Fibroblast of lung (primary cell): ENCODE measurements around the gene R3HDM4. TPM values are rescaled to one million over a fixed set of nuclear protein-coding genes. Genes with fewer than 3 reads are reported as not detected.

Experiments
- DNase-seq, 2 donors: peaks; one replicate each; pipeline versions ENCODE4 v3.0.0 to v3.0.0-alpha.2; 2010; ENCODE audit warnings: low read depth in 2 of 2
- H2AFZ ChIP-seq: 2 replicates; pipeline ENCODE4 v1.5.1; 2012; ENCODE audit warnings: low read length, control low read depth, inconsistent platforms
- H3K27ac ChIP-seq: 2 replicates; pipeline ENCODE4 v1.5.1; 2011; ENCODE audit warnings: low read length, control low read depth; ENCODE audit not compliant: insufficient read depth
- H3K27me3 ChIP-seq: 2 replicates; pipeline ENCODE4 v1.5.1; 2011; ENCODE audit warnings: mild to moderate bottlenecking, low read length; ENCODE audit not compliant: control insufficient read depth, insufficient read depth
- H3K36me3 ChIP-seq: 2 replicates; pipeline ENCODE4 v1.5.1; 2011; ENCODE audit warnings: low read length; ENCODE audit not compliant: control insufficient read depth, insufficient read depth
- H3K4me1 ChIP-seq: 2 replicates; pipeline ENCODE4 v1.5.1; 2011; ENCODE audit warnings: low read length; ENCODE audit not compliant: control insufficient read depth, insufficient read depth; ENCODE audit errors: extremely low read depth
- H3K4me2 ChIP-seq: 2 replicates; pipeline ENCODE4 v1.5.1; 2011; ENCODE audit warnings: low read length, control low read depth; ENCODE audit not compliant: insufficient read depth; ENCODE audit errors: extremely low read depth
- H3K4me3 ChIP-seq, 4 experiments: fragments of 200-600 bp in 1 of 4; sonication (generic) in 1 of 4; replicated peaks in 1 of 4; 2 replicates each; pipeline ENCODE4 v1.5.1; 2011 to 2016; ENCODE audit warnings: low read length in 4 of 4, low read depth in 3 of 4, mild to moderate bottlenecking in 3 of 4, control low read depth in 2 of 4, inconsistent platforms in 1 of 4, mixed read lengths in 1 of 4; ENCODE audit not compliant: insufficient read depth in 1 of 4; ENCODE audit errors: control extremely low read depth in 1 of 4
- H3K79me2 ChIP-seq: 2 replicates; pipeline ENCODE4 v1.5.1; 2012; ENCODE audit warnings: mild to moderate bottlenecking, low read length, inconsistent platforms; ENCODE audit not compliant: control insufficient read depth, insufficient read depth
- H3K9ac ChIP-seq: 2 replicates; pipeline ENCODE4 v1.5.1; 2011; ENCODE audit warnings: mild to moderate bottlenecking, low read length, control low read depth; ENCODE audit not compliant: insufficient read depth
- H3K9me3 ChIP-seq: 2 replicates; pipeline ENCODE4 v1.5.1; 2012; ENCODE audit warnings: low read depth, low read length; ENCODE audit not compliant: control insufficient read depth, insufficient read depth
- H4K20me1 ChIP-seq: 2 replicates; pipeline ENCODE4 v1.5.1; 2011; ENCODE audit warnings: low read length; ENCODE audit not compliant: control insufficient read depth, insufficient read depth; ENCODE audit errors: extremely low read depth
- CTCF ChIP-seq, 2 donors: IDR thresholded peaks in 1 of 2; conservative IDR thresholded peaks in 1 of 2; 1 replicate in 1 of 2; 2 replicates in 1 of 2; pipeline ENCODE4 v1.5.1; 2011 to 2012; ENCODE audit warnings: low read length in 2 of 2, control low read depth in 1 of 2, inconsistent platforms in 1 of 2, low read depth in 1 of 2, mild to moderate bottlenecking in 1 of 2
- EZH2 ChIP-seq: IDR thresholded peaks from 2 replicates; pipeline ENCODE4 v1.5.1; 2012; ENCODE audit warnings: low read length, control low read depth, mild to moderate bottlenecking; ENCODE audit errors: missing control alignments
- polyA plus RNA-seq, 2 donors: library from polyadenylated mRNA; depleted of rRNA in 1 of 2; stranded (reverse) in 1 of 2; unstranded in 1 of 2; fragments of >200 nt; gene quantifications; 2 replicates each; pipeline ENCODE4 v1.2.1, GENCODE V29; 2011 to 2012; ENCODE audit warnings: missing spikeins in 1 of 2
- total RNA-seq: library from RNA; depleted of rRNA; stranded (reverse); fragments of >200 nt; gene quantifications from 2 replicates; pipeline ENCODE4 v1.2.1, GENCODE V29; 2014

R3HDM4 gene
- total and polyA plus RNA-seq, 2 donors (not counting 1 experiment from before 2014, with no cell fraction given), result 13.2 to 25.5 TPM

GRCh38 chr19:918152-918437, 5.1 kb upstream of the R3HDM4 start:
- no peaks in the 10 kb centered on the region for H3K36me3 ChIP-seq
- no peak overlapping the region for H3K27ac ChIP-seq
- no peak for TF ChIP-seq CTCF (conservative IDR thresholded peaks at IDR 0.05 in 1 of 2, IDR thresholded peaks at IDR 0.05 in 1 of 2; ENCODE audit: low read depth in 1 of 2, low read length in 2 of 2)
- peak; percentile 94 for TF ChIP-seq EZH2
- H2AFZ ChIP-seq, result no peak overlapping the region
- peaks cover 3% of the 10 kb centered on the region for H3K4me1 ChIP-seq
- no peaks in the 10 kb centered on the region for H3K9me3 ChIP-seq
- no peak overlapping the region for H3K9ac ChIP-seq
- no peak for DNase-seq
- no peak overlapping the region for H3K4me2 ChIP-seq
- H3K79me2 ChIP-seq, result no peaks in the 10 kb centered on the region
- H3K4me3 ChIP-seq, result no peak overlapping the region
- peaks cover 29% of the 10 kb centered on the region for H3K27me3 ChIP-seq
- H4K20me1 ChIP-seq, result no peaks in the 10 kb centered on the region

GRCh38 chr19:917323-918151, 4.5 kb upstream of the R3HDM4 start, which contains the start of gene KISS1R:
KISS1R (plus strand) TSS chr19:917333; CDS start chr19:917503, 170 bp downstream.
- peaks cover 3% of the 10 kb centered on the region for H3K4me1 ChIP-seq
- H3K79me2 ChIP-seq, result peaks cover 1% of the 10 kb centered on the region
- no peak within 1 kb of the TSS for H3K9ac ChIP-seq
- H3K36me3 ChIP-seq, result no peaks in the 10 kb centered on the region
- no peak within 1 kb of the TSS for H3K27ac ChIP-seq
- TF ChIP-seq CTCF (conservative IDR thresholded peaks at IDR 0.05 in 1 of 2, IDR thresholded peaks at IDR 0.05 in 1 of 2; ENCODE audit: low read depth in 1 of 2, low read length in 2 of 2), result peak; percentile 16 to 28
- TF ChIP-seq EZH2, result peak; percentile 98
- H3K4me3 ChIP-seq, result peak within 1 kb of the TSS in 1 of 4 experiments; percentile 25
- no peak within 1 kb of the TSS for H2AFZ ChIP-seq
- H3K4me2 ChIP-seq, result peak within 1 kb of the TSS; percentile 44
- peaks cover 29% of the 10 kb centered on the region for H3K27me3 ChIP-seq
- DNase-seq, result no peak
- no peaks in the 10 kb centered on the region for H3K9me3 ChIP-seq
- no peaks in the 10 kb centered on the region for H4K20me1 ChIP-seq

GRCh38 chr19:916645-917322, 3.8 kb upstream of the R3HDM4 start:
- no peak overlapping the region for H2AFZ ChIP-seq

More at GRCh38 chr19:916645-917322, 3.8 kb upstream of the R3HDM4 start:
- H3K9ac ChIP-seq, result no peak overlapping the region
- no peak for DNase-seq
- H3K27ac ChIP-seq, result no peak overlapping the region
- no peaks in the 10 kb centered on the region for H3K36me3 ChIP-seq
- no peak overlapping the region for H3K4me3 ChIP-seq
- H3K4me1 ChIP-seq, result peaks cover 3% of the 10 kb centered on the region
- H3K4me2 ChIP-seq, result no peak overlapping the region
- H4K20me1 ChIP-seq, result no peaks in the 10 kb centered on the region
- H3K27me3 ChIP-seq, result peaks cover 29% of the 10 kb centered on the region
- TF ChIP-seq CTCF (conservative IDR thresholded peaks at IDR 0.05 in 1 of 2, IDR thresholded peaks at IDR 0.05 in 1 of 2; ENCODE audit: low read depth in 1 of 2, low read length in 2 of 2) (no peak), EZH2 (no peak)
- no peaks in the 10 kb centered on the region for H3K9me3 ChIP-seq
- H3K79me2 ChIP-seq, result peaks cover 1% of the 10 kb centered on the region
